GM12864 (cell line): ENCODE measurements around the gene TYMP.

Experiments
- DNase-seq: peaks from one replicate; pipeline ENCODE4 v3.0.0-alpha.2; 2011; ENCODE audit warnings: low read depth
- H3K4me3 ChIP-seq: 2 replicates; pipeline ENCODE4 v1.5.1; 2011; ENCODE audit warnings: mild to moderate bottlenecking, low read depth, low read length, control low read depth
- CTCF ChIP-seq: IDR thresholded peaks from 2 replicates; pipeline ENCODE4 v1.5.1; 2011; ENCODE audit warnings: low read depth, mild to moderate bottlenecking, moderate library complexity, low read length, control low read depth, inconsistent platforms; ENCODE audit errors: missing control alignments

The TYMP gene

DNA sequence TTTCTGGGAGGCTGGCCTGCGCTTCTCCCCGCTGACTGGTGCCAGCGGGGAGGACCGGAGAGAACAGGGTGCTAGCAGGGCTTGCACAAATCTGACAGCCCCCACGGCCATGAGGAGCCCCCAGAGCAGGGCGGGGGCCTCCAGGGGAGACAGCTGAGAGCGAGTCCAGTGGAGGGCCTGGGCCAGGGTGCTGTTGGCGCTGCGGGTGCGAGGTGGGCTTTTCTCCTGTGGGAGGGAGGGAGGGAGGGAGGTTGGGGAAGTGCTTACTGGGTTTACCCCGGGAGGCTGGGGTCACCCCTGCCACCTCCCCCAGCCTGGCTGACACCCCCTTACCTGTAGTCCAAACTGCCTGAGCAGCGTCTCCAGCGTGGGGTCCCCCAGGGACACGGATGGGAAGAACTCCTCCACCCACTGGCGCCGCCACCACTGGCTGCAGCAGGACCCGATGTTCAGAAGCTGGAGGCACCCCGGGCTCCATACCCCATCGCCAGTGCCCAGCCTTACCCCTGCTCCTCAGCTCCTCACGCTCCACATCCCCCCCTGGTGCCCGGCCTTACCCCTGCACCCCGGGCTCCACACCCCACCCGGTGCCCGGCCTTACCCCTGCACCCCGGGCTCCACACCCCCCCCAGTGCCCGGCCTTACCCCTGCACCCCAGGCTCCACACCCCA lies 26.2 kb downstream of the TYMP start:
- H3K4me3 ChIP-seq, result no peak overlapping the region
- DNase-seq, result no peak
- peak; percentile 13 for TF ChIP-seq CTCF

- no peak for TF ChIP-seq CTCF
- no peak overlapping the region for H3K4me3 ChIP-seq
- no peak for DNase-seq
These were observed 27.0 kb downstream of the TYMP start for GRCh38 chr22:50502628-50503474.

DNA sequence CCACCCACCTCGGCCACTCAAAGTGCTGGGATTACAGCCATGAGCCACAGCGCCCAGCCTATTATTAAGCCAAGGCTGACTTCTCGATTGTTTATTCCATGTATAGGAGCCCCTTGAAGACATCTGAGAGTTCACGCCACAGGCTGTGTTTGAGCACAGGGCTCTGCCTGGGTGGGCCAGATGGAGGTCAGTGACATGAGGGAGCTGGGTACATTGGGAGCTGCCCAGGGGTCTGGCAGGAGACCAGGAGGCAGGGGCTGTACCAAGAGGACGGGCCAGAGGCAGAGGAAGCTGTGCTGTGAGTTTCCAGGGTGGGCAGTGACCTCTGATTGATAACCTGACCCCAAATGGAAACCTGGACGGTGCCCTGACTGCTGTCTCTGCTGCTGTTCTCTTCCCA lies 27.7 kb downstream of the TYMP start:
- no peak overlapping the region for H3K4me3 ChIP-seq
- no peak for DNase-seq
- TF ChIP-seq CTCF, result no peak

GRCh38 chr22:50500452-50500851 lies 29.4 kb downstream of the TYMP start:
- no peak for TF ChIP-seq CTCF
- H3K4me3 ChIP-seq, result no peak overlapping the region
- DNase-seq, result no peak

- no peak for DNase-seq
- H3K4me3 ChIP-seq, result no peak overlapping the region
- peak; percentile 72 for TF ChIP-seq CTCF
These were observed 31.4 kb downstream of the TYMP start for GRCh38 chr22:50498322-50498890.

- no peak for TF ChIP-seq CTCF
- DNase-seq, result no peak
- H3K4me3 ChIP-seq, result no peak overlapping the region
These were observed 32.7 kb downstream of the TYMP start for GRCh38 chr22:50497093-50497492.
